Endothelial cell (in vitro differentiated cells): ENCODE data around the gene CUL5. TPM values are rescaled to one million over a fixed set of nuclear protein-coding genes. Genes with fewer than 3 reads are reported as not detected.
"Not testable (repeated sequence)": the region's sequence is repeated elsewhere in the genome, so short reads cannot be mapped to it uniquely, and the experiment has no call there.

ENCODE experiments used
- DNase-seq: peaks from one replicate; pipeline ENCODE4 v3.0.0; 2021; ENCODE audit warnings: low spot score
- H3K27ac Mint-ChIP-seq: one replicate; pipeline ENCODE4 v1.8.0; 2021; ENCODE audit warnings: mixed read lengths, inconsistent platforms; ENCODE audit not compliant: unreplicated experiment
- H3K27me3 Mint-ChIP-seq: one replicate; pipeline ENCODE4 v1.8.0; 2021; ENCODE audit warnings: mild to moderate bottlenecking, moderate library complexity, mixed read lengths, inconsistent platforms; ENCODE audit not compliant: unreplicated experiment
- H3K36me3 Mint-ChIP-seq: one replicate; pipeline ENCODE4 v1.8.0; 2021; ENCODE audit warnings: mild to moderate bottlenecking, low read depth, mixed read lengths, inconsistent platforms; ENCODE audit not compliant: unreplicated experiment
- H3K4me1 Mint-ChIP-seq: one replicate; pipeline ENCODE4 v1.8.0; 2021; ENCODE audit warnings: mild to moderate bottlenecking, mixed read lengths, inconsistent platforms; ENCODE audit not compliant: unreplicated experiment
- H3K4me3 Mint-ChIP-seq: one replicate; pipeline ENCODE4 v1.8.0; 2021; ENCODE audit warnings: mild to moderate bottlenecking, mixed read lengths, inconsistent platforms; ENCODE audit not compliant: unreplicated experiment
- H3K9me3 Mint-ChIP-seq: one replicate; pipeline ENCODE4 v1.8.0; 2021; ENCODE audit warnings: mixed read lengths, inconsistent platforms; ENCODE audit not compliant: unreplicated experiment
- CTCF ChIP-seq: fragments of 200-600 bp; sonication (generic); IDR thresholded peaks from one replicate; pipeline ENCODE4 v1.5.0; 2021; ENCODE audit warnings: antibody characterized with exemption; ENCODE audit not compliant: unreplicated experiment
- total RNA-seq: library from RNA; stranded (reverse); fragmentation: NEBNext Ultra II Directional; extraction: Animal tissue kit (Norgen Biotek cat#: 25700); gene quantifications from one replicate; pipeline ENCODE4 v1.2.1, GENCODE V29; 2021; ENCODE audit not compliant: unreplicated experiment

Gene CUL5
- total RNA-seq, 1 donor from 2014 or later: 38.9 TPM

DNA sequence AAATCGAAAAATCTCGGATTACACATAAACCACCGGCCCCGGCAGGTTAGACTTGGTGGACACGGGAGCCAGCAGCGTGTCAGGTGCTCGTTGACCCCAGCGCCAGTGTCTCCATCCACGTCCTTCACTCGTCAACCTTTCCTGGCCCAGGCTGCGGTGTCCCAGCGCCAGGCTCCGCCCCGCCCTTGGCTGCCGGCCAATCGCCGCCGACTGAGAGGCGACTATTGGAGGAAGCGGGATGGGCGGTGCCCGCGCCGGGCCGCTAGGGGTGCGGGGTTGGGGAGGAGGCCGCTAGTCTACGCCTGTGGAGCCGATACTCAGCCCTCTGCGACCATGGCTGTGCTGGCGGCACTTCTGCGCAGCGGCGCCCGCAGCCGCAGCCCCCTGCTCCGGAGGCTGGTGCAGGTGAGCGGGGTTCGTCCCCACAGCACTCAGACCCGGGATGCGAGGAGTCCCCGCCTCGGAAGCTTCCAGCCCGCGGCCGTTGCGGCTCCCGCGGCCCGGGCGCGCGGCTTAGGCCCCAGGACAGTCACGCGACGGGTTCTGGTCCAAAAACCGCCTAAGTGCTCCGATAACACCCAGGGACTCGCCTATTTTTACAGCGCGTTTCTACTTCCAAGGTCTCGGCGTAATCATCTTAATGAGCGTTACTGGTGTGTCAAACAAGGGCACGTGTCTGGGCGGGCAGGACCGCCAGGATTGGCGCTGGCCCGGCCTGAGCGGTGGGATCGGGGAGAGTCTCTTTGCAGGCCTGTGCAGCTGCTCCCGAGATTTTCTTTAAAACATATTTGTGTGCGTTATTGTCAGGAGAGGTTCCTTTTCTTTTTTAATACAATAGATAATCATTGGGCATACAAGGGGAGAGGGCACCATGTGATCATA, 112.8 kb downstream of the CUL5 start, which contains the start of gene ACAT1:
Gene ACAT1, plus strand, starts transcription at position 294 of the 882 bp plus-strand sequence. Its CDS starts 40 bp downstream, at position 334.
- peak; percentile 92 for DNase-seq
- peaks cover 11% of the 10 kb centered on the region for H3K27me3 Mint-ChIP-seq
- H3K36me3 Mint-ChIP-seq: peaks cover 6% of the 10 kb centered on the region
- peaks cover 18% of the 10 kb centered on the region for H3K4me1 Mint-ChIP-seq
- no peak within 1 kb of the TSS for H3K27ac Mint-ChIP-seq
- no peaks in the 10 kb centered on the region for H3K9me3 Mint-ChIP-seq
- peak; percentile 44 for TF ChIP-seq CTCF
- peak within 1 kb of the TSS; percentile 94 for H3K4me3 Mint-ChIP-seq

- no peak for TF ChIP-seq CTCF
- DNase-seq: no peak
- peaks cover 11% of the 10 kb centered on the region for H3K27me3 Mint-ChIP-seq
- peaks cover 7% of the 10 kb centered on the region for H3K36me3 Mint-ChIP-seq
- H3K4me1 Mint-ChIP-seq: peaks cover 18% of the 10 kb centered on the region
- H3K9me3 Mint-ChIP-seq: no peaks in the 10 kb centered on the region
- H3K4me3 Mint-ChIP-seq: peak overlapping the region; percentile 94
- H3K27ac Mint-ChIP-seq: no peak overlapping the region
These were observed 113.5 kb downstream of the CUL5 start for GRCh38 chr11:108122166-108122628.

- Mint-ChIP-seq H3K4me1 (peaks cover 18% of the 10 kb centered on the region), H3K27me3 (peaks cover 9% of the 10 kb centered on the region), H3K36me3 (peaks cover 7% of the 10 kb centered on the region), H3K27ac (no peak overlapping the region), H3K9me3 (no peaks in the 10 kb centered on the region), H3K4me3 (no peak overlapping the region)
- TF ChIP-seq CTCF: no peak
- DNase-seq: no peak
These were observed 116.4 kb downstream of the CUL5 start for GRCh38 chr11:108125096-108125495.

DNA sequence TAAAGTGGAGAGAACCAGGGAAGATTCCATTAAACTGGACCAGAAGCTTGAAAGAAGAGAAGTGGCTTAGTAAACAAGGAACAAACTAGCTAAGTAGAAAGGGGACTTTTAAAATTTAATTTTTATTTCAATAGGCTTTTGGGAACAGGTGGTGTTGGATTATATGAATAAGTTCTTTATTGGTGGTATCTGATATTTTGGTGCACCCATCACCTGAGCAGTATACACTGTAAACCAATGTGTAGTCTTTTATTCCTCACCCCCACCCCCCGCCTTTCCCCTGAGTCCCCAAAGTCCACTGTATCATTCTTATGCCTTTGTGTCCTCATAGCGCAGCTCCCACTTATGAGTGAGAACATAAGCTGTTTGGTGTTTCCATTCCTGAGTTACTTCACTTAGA, 120.1 kb downstream of the CUL5 start:
- DNase-seq: no peak
- H3K36me3 Mint-ChIP-seq: peaks cover 6% of the 10 kb centered on the region
- TF ChIP-seq CTCF: no peak
- no peak overlapping the region for H3K4me3 Mint-ChIP-seq
- H3K27ac Mint-ChIP-seq: no peak overlapping the region
- H3K9me3 Mint-ChIP-seq: no peaks in the 10 kb centered on the region
- H3K4me1 Mint-ChIP-seq: peaks cover 9% of the 10 kb centered on the region
- peaks cover 1% of the 10 kb centered on the region for H3K27me3 Mint-ChIP-seq

GRCh38 chr11:108131993-108132392, 123.3 kb downstream of the CUL5 start:
- no peaks in the 10 kb centered on the region for H3K4me1 Mint-ChIP-seq
- no peak for TF ChIP-seq CTCF

DNA sequence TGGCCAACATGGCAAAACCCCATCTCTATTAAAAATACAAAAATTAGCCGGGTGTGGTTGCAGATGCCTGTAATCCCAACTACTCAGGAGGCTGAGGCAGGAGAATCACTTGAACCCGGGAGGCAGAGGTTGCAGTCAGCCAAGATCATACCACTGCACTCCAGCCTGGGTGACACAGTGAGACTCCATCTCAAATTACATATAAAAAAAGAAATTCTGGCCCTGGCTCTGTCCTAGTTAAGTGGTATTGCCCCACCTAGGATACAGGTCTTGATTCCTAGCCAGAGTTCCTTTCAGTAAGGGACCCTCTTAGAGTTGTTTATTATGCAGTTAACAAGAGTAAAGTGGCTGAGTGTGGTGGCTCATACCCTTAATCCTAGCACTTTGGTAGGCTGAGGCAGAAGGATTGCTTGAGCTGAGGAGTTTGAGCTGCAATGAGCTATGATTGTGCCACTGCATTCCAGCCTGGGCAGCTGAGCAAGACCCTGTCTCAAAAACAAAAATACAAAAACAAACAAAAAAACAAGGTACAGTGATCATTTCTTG, 124.4 kb downstream of the CUL5 start:
- H3K36me3 Mint-ChIP-seq, H3K27ac Mint-ChIP-seq, H3K4me3 Mint-ChIP-seq, H3K27me3 Mint-ChIP-seq, DNase-seq, H3K9me3 Mint-ChIP-seq, H3K4me1 Mint-ChIP-seq: not testable (repeated sequence)

More at GRCh38 chr11:108131993-108132392, 123.3 kb downstream of the CUL5 start:
- Mint-ChIP-seq H3K9me3 (no peaks in the 10 kb centered on the region), H3K27me3 (no peaks in the 10 kb centered on the region), H3K27ac (peak overlapping the region; percentile 36), H3K36me3 (peaks cover 3% of the 10 kb centered on the region), H3K4me3 (no peak overlapping the region)
- DNase-seq: no peak
